NCI-H1417 (cell line): ENCODE measurements around the gene FH.

ENCODE experiments used
- DNase-seq, 3 experiments: peaks; one replicate each; lab custom pipeline; 2025; lab: John Stamatoyannopoulos, UW

The FH gene

GRCh38 chr1:241519308-241520079 lies at the start of gene FH:
FH (minus strand) TSS chr1:241519755; CDS start chr1:241519722, 33 bp downstream.
- peak; percentile 91 to 99 (median 98) for DNase-seq

DNA sequence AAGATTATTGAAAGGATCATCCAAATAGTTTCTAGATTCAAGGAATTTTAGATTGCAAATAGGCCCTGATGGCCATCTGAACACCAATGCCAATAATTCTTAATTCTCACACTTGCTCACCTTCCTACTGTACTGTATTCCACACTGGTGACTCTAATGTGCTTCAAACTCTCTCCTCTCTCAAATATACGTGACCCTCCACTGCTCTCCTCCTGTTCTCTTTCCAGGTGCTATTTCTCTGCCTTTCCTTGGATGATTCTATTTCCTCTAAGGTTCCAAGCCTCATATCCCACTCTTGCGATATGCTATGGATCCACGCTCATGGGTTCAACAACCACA lies 41.3 kb upstream of the FH start:
- DNase-seq: no peak

DNA sequence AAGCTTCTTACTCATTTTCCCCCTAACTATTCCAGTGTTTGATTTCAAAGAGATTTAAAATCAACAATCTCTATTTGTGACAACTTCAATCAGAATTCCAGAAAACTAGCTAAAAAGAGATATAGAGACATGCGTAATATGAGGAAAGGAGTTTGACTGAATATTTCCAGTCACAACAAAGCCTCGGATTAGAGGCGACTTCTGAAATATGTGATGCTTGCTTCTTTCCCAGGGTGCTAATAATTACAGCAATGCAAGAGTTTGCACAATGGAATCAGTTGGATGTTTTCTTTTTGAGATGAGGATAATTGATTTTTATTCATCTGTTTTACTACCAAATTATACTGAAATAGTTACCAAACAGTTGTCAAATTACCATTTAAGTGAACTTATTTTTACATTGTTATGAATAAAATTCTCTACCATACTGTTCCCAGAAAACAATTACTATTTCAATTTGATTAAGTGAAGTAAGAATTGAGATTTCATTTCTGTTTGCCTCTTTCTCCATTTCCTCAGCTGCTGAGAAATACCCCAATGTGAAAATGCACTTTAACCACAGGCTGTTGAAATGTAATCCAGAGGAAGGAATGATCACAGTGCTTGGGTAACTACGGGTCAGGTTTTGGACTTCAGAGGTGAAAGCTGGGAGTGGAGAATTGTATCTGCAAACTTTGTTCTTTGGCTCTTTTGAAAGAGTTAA lies 40.7 kb upstream of the FH start:
- DNase-seq: no peak

- DNase-seq: no peak
These were observed 38.1 kb upstream of the FH start for GRCh38 chr1:241557551-241558193.

- no peak for DNase-seq
These were observed 37.5 kb upstream of the FH start for GRCh38 chr1:241557031-241557430.

DNA sequence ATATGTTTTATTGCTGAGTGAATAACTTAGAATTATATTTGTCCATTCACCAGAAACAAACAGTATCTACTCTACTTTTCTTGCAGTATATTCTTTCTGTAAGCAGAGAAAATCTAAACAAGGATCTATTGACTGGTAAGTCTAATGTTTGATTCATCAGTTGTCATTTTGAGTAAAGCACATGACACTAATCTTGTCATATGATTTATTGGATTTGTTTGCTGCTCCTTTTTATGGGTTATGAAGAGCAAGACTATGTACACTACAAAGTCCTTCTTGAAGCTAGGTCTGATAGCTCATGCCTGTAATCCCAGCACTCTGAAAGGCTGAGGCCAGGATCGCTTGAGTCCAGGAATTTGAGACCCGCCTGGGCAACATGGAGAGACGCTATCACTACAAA lies 36.0 kb upstream of the FH start:
- DNase-seq: no peak

- DNase-seq: no peak
These were observed 34.5 kb upstream of the FH start for GRCh38 chr1:241553886-241554592.

DNA sequence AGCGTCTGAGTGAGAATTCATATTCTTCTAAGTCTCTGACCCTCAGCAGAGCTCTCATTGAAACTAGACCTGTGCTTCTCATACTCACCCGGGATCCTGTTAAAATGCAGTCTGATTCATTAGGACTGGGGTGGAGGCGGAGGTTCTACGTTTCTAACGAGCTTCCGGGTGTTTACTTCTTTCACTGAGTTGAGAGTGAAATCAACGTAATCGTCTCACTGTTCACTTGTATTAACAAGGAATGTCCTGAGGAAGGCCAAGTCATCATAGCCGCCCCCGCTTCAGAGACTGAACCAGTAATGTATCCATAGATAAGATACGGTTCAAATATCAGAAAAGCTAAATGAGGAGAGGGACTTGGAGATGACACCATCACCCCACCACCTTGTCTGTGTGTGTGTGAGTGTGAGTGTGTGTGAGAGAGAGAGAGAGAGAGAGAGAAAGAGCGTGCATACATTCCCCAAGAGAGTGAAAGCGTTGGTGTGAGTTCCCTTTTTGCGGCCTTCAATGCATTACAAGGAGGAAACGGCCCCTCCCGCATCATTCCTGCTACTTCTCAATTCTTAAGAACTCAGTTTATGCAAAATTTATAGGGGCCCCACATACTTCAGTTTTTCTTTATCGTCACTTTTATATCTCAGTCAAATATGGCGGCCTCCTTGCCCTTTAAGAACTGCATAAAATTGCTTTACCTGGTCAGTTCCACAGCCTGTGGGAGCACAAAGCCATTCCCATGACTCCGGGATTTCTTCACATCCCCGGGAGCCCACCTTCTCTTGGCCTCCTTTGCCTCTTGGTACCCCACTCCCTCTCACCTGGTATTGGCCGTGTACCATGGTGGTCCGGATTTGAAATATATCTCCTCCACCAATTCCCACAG lies 32.4 kb upstream of the FH start:
- DNase-seq: no peak

GRCh38 chr1:241550318-241550717 lies 30.8 kb upstream of the FH start:
- no peak for DNase-seq

DNA sequence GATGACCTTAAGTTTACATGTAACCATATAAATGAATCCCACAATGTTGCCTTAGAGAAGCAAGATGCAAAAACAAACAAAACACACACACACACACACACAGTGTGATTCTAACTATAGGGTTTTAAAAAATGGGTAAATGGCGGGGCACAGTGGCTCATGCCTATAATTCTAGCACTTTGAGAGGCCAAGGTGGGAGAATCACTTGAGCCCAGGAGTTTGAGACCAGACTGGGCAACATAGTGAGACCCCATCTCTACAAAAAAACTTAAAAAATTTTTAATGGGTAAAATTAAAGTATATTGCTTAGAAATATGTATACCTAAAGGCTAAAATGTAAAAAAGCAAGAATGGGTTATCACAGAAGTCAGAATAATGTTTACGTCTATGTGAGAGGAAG lies 28.5 kb upstream of the FH start:
- DNase-seq: no peak

GRCh38 chr1:241542199-241542907 lies 22.8 kb upstream of the FH start:
- DNase-seq: no peak

- no peak for DNase-seq
These were observed 17.4 kb upstream of the FH start for GRCh38 chr1:241536969-241537368.

DNA sequence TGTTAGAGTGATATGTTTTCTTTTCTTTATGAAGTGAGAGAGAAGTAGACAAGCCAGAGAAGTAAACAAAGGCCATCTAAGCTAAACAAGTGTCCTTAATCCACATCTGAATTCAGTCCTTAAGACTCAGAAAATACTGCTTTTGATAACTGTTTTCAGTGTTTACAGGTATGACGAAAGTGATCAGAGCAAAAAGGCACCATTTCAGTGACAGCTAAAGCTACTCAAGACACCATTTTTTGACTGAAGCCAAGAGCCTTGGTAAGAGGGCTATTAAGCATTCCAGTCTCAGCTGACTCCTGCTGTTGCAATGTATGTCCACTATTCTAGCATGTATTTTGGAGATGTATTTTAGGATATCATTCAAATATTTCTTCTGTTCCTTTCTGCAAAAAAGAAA lies 16.7 kb upstream of the FH start:
- no peak for DNase-seq

DNA sequence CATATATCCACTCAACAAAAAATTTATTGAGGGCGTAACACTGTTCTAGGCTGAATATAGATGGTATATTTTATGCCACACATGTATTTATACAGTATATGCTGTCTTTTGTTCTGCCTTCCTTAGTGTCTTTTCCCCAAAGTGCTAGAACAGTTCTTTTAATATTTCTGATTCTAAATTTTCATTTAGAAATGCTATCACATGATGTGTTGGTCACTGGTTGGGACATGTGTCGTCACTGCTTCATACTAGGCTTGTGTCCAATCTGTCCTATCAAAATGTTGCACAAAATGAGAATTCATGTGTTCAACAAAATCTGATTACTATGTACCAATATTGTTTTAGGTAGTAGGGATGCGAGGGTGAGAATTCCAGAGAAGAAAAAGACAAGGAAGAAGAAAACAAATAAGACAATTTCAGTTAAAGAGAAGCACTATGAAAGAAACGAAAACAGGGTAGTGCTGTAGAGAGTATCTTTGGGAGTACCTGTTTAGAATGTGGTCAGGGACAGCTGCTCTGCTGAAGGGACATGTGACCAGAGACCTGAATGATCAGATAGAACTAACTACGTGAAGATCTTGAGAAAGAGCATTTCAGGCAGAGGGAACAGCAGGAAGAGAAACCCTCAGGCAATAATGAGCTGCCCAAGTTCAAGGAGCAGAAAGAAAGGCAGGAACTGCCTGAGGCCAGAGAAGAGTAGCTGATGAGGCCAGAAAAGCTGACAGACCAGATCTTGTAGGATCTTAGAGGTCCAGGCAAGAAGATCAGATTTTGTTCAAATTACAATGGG lies 14.0 kb upstream of the FH start:
- no peak for DNase-seq

DNA sequence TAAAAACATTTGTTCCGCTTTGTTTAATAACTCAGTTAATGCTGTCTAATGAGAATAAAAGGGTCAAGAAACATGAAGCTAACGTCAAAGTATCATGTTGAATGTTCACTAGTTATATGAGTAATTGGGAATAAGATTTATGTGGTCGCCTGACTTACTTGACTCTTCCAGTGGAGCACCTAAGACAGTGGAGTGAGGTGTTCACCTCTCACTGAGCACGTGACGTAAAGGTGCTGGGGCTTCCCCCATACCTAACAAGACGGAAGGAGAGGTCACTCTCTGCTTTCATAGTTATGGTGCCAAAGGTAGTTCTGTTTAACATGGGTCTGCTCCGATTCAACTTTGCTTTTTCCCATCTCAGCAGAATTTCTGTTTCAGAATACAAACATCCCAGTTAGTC lies 13.3 kb upstream of the FH start:
- DNase-seq: no peak

DNA sequence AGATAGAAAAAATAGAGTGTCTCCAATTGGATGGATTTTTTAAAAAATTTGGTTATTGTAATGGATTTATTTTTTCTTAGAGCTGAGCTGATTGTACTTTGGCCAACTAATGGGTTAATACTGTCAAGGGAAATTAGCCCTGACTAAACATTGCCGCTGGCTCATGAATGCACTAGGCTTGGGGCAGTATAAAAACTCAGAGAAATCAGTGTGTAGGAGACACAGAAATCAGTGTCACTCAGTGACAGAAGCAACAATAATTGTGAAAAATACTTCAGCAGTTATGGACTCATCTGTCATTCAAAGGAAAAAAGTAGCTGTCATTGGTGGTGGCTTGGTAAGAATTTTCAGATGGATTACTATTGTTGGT lies 12.6 kb upstream of the FH start, which contains the start of gene KMO:
Gene KMO, plus strand, starts transcription at position 217 of the 370 bp plus-strand sequence. Its CDS starts 67 bp downstream, at position 284.
- peak in 2 of 3 experiments; percentile 6 to 62 for DNase-seq

DNA sequence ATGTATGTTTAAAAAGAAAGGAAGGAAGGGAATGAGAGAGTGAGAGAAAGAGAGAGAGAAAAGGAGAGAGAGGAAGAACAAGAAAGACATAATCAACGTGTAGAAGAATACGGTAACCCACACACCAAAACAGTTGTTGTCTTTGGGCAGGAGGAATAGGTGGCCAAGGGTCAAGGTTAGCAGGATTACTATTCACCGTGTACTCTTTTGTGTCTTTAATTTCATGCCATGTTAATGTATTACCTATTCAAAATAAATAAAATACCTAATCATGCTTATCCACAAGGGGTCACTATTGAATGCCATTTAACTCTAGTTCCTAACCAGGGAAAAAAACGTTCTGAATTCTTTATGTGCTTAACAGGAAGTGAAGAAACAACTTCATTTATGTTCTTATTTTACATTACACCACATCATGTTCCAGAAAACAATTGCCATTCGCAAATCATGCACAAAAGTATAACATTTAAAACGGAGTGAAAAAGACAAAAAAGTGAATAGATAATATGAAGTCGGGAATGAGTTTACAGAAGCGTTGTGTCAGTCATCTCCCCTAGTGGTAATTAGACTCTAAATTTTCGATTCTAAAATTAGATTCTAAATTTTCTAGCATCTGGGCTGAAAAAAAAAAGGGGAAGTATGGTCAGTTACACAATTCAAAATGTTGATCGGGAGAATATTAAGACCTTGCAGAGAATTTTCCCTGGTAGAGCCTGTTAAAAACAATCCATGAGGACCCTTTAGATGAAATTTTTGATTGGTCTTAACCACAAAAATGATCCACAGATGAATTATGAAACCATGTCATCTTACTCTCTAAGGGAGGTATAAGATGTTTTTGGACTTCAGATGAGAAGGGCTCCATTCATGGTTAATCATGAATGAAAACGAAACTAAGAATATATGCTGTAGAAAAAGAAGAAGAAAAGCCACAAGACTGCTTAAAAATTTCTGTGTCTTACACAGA lies 11.9 kb upstream of the FH start:
- DNase-seq: peak; percentile 41 to 87 (median 62)

GRCh38 chr1:241527146-241527545 lies 7.6 kb upstream of the FH start:
- no peak for DNase-seq

- DNase-seq: no peak
These were observed 5.5 kb upstream of the FH start for GRCh38 chr1:241525026-241525425.
